Embryonic facial prominence (tissue), 1 donor: ENCODE measurements around the gene EVC.
"Not testable (repeated sequence)": the region's sequence is repeated elsewhere in the genome, so short reads cannot be mapped to it uniquely, and the experiment has no call there.

Experiments
- DNase-seq: peaks from one replicate; pipeline ENCODE4 v3.0.0-alpha.2; 2016; ENCODE audit errors: extremely low spot score

The EVC gene

DNA sequence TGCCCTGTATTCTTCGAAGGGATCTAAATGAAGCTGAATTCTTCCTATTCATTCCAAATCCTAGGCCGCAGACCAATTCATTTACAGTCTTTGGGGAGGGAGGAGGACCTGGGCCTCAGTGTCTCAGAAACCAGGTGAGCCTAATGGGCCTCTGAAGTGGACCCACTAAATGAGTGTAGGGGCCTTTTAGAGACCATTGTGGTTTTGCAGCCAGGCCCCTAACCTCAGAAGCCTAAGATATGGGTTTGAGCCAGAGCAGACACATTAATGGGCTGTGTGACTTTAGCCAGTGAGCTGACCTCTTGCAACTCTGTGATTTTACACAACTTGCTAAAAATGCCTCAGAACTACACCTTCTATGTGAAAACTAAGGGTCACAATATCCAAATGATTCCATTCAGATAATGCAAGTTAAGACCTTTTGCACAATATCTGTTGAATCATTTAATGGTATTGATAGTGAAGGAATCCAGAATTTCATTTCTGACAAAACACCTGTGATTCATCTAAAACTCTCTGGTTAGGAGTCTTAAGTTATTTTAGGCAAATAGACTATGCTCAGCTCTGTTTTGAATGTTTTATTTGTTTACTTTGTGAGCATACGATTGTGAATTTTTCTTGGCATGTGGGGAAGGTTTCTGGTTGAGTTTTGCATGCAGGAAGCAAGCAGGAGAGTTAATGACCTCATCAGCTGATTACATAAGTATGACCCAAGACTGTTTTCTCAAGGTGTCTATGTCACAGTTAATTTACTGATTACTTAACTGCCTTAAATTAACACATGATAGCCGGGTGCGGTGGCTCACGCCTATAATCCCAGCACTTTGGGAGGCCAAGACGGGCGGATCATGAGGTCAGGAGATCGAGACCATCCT lies 75.0 kb downstream of the EVC start:
- DNase-seq = no peak

DNA sequence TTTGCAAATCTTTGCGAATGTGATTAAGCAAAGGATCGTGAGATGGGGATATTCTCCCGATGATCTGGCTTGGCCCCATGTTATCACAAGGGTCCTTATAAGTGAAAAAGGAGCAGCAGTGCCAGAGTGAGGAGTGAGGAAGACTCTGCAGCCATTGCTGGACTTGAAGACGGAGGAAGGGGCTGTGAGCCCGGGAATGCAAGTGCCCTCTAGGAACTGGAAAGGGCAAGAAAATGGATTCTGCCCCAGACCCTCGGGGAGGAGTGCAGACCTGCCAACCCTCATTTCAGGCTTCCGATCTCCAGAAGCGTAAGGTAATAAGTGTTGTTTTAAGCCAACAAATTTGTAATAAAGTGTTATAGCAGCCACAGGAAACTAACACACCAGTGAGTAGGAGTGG lies 76.3 kb downstream of the EVC start:
- DNase-seq = no peak

DNA sequence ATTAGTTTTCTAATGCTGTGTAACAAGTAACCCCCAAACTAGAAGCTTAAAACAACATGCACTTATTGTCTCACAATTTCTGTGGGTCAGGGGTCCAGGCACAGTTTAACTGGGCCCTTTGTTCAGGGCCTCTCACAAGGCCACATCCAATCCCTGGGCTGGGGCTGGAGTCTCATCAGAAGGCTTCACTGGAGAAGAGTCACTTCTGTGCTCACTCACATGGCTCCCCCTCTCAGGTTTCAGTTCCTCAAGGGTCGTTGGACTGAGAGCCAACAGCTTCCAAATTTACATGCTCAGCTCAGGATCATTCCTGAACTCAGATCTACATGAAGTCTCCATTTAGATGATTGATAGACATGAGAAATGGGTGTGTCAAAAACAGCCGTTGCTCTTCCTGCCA lies 77.1 kb downstream of the EVC start:
- no peak for DNase-seq

DNA sequence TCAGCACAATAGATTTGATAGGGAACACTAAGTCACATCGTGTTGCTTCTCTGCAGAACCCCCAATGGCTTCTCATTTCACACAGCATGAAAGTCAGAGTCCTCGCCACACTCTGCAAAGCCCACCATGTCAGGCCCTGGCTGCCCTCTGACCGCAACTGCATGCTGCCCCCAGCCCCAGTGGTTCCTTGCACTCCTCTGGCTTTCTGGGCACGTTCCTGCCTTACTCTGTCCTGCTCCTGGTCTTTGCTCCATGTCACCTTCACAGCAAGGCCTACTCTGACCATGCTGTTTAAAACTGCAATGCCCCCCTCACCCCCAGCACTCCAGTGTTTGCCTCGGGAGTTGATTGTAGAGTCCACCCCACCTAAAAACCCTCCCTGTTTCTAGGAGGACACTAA lies 78.1 kb downstream of the EVC start:
- DNase-seq = no peak

GRCh38 chr4:5790546-5790857 lies 79.5 kb downstream of the EVC start:
- DNase-seq = no peak

- DNase-seq = no peak
Observed at GRCh38 chr4:5791654-5792053, 80.7 kb downstream of the EVC start.

GRCh38 chr4:5793514-5793913 lies 82.5 kb downstream of the EVC start:
- DNase-seq = no peak

- DNase-seq = no peak
Observed at GRCh38 chr4:5795580-5795979, 84.6 kb downstream of the EVC start.

DNA sequence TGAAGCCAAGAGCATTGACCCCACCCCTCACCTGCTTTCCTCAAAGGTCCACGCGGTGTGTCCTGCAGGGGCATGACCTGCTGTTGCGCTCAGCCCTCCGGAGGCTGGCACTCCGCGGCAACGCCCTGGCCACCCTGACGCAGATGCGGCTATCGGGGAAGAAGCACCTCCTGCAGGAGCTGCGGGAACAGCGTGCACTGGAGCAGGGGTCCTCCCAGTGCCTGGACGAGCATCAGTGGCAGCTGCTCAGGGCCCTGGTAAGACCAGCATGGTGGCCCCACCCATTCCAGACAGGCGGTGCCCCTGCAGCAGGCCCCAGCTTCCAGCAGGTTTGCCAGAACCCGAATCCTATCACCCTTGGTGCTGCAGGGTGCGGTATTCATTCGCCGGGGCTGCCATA lies 86.0 kb downstream of the EVC start:
- DNase-seq = no peak

- DNase-seq = no peak
Observed at GRCh38 chr4:5797866-5798265, 86.9 kb downstream of the EVC start.

GRCh38 chr4:5798462-5798861 lies 87.5 kb downstream of the EVC start:
- no peak for DNase-seq

DNA sequence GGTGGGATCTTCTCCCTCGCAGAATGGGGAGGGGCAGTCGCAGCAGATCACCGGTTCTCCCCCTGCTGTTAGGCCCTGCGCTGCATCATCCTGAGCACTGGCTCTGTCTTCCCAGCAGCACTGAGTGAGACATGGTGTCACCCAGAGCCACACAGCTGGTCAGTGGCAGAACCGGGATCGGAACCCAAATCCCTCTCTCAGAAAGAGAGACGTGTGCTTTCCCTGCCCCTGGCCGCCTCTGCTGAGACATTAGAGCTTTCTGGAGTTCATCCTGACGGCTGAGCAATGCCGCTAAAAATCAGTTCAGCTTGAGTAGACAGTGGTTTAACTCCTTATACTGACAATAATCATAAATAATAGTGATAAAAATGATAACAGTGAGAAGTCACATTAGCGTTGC lies 87.9 kb downstream of the EVC start:
- no peak for DNase-seq

DNA sequence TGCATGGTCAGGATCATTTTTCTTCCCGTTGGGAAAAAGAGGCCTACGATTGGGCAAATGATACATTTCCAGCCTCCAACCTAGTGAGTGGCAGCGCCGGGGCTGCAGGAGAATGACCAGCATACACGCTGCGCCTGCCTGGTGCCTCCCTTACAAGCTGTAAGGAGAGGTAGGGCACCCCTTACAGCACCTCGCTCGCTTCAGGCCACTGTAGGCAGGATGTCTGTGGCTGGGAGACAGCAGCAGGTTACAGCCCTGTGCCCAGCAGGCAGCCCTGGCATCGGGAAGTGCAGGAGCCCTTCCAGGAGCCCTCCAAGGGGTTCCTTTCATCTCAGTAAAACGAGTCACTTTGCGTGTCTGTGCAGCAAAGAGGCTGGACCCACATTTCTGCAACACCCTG lies 88.4 kb downstream of the EVC start:
- no peak for DNase-seq

- DNase-seq = no peak
Observed at GRCh38 chr4:5800496-5800895, 89.5 kb downstream of the EVC start.

DNA sequence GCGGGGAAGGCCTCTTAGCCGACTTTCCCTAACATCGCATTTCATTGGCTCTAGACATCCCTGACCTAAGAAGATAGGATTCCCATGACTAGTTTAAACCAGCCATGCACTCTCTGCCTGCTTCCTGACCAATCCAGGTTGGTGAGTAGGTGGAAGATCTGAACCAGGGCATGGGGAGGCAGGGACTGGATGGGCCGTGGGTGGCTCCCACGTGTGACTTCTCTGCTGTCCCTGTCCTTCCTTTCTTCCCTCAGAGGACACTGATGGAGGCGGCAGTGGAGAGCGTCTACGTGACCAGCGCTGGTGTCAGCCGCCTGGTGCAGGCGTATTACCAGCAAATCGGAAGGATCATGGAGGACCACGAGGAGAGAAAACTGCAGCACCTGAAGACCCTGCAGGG lies 90.7 kb downstream of the EVC start:
- DNase-seq = no peak

GRCh38 chr4:5802565-5802964 lies 91.6 kb downstream of the EVC start:
- DNase-seq = no peak

DNA sequence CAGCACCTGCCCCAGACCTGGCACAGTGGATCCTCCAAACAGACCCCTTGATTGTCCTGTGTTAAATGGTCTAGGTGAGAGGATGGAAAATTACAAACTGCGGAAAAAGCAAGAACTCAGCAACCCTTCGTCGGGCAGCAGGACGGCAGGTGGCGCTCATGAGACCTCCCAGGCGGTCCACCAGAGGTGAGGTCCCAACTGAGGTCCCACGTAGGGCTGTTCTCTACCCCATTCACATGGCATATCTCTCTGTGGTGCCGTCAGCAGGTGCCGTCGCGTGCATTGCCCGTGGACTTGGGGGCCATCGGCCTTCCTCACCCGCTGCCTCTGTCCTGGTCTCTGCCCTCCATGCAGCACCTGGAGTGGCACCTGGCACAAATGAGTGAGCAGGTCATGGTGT lies 93.7 kb downstream of the EVC start:
- no peak for DNase-seq

GRCh38 chr4:5805270-5805669 lies 94.3 kb downstream of the EVC start:
- DNase-seq = no peak

DNA sequence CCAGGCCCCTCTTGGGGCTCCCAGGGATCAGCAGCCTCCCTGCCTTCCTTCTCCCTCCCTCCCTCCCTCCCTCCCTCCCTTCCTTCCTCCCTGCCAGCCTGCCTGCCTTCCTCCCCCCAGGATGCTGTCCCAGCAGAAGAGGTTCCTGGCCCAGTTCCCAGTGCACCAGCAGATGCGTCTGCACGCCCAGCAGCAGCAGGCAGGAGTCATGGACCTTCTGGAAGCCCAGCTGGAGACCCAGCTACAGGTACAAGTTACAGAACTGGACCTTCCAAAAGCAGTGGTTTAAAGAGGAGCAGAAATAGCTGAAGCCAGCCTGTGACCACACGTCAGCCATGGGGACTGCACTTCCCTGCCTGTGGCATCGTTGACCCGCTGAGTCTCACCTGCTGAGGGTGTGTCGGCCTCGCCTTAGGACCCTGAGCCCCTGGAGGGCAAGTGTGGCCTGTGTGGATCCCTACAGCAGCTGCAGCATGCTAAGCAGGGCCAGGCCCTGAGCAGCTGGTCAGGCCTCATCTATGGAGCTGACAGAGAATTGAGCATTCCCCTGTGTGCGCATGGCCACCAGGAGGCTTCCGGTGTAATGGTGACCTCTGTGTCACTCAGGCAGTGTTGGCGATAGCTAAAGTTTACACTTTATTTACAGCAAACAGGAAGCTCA lies 97.2 kb downstream of the EVC start:
- no peak for DNase-seq

DNA sequence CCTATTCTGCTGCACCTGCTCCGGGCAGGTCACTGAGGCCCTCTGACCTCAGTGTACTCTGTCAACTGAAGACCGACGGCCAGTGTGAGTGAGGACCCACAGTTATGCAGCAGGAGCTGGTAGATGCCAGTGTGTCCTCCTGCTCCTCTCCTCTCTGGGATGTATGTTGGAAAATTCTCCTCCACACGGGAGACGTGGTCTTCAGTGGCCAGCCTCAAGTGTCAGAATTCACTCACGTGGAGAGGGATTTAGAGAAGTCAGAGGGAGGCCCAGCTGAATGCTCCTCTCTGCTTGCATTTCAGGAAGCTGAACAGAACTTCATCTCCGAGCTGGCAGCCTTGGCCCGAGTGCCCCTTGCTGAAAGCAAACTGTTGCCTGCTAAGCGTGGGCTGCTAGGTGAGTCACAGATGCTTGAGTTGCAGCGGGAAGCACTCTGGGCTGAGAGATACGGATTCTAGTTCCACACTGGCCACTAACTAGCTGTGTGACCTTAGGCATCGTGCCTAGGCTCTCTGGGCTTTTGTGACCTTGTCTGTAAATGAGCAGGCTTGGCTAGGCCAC lies 98.3 kb downstream of the EVC start:
- DNase-seq = no peak

- no peak for DNase-seq
Observed at GRCh38 chr4:5810151-5810550, 99.2 kb downstream of the EVC start.

GRCh38 chr4:5810770-5811430 lies 99.9 kb downstream of the EVC start:
- DNase-seq = no peak

DNA sequence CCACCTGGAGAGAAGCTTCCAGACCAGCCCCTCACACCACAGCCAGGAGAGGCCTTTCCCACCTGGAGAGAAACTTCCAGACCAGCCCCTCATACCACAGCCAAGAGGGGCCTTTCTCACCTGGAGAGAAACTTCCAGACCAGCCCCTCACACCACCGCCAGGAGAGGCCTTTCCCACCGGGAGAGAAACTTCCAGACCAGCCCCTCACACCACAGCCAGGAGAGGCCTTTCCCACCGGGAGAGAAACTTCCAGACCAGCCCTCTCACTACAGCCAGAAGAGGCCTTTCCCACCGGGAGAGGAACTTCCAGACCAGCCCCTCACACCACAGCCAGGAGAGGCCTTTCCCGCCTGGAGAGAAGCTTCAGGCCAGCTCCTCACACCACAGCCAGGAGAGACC lies 101.1 kb downstream of the EVC start:
- not testable (repeated sequence) for DNase-seq
